Measurements from ENCODE around the gene SEPTIN11.
"Not testable (repeated sequence)": the region's sequence is repeated elsewhere in the genome, so short reads cannot be mapped to it uniquely, and the experiment has no call there.

Gene SEPTIN11

GRCh38 chr4:76952656-76953582 lies 3.4 kb downstream of the SEPTIN11 start:
- peak in 1 of 2 experiments; percentile 19 for DNase-seq

- peak in 1 of 2 experiments; percentile 26 for DNase-seq
Measured at GRCh38 chr4:76953956-76954355, 4.4 kb downstream of the SEPTIN11 start.

- peak in 1 of 2 experiments; percentile 5 for DNase-seq
Measured at GRCh38 chr4:76954489-76954888, 4.9 kb downstream of the SEPTIN11 start.

- DNase-seq = peak in 1 of 2 experiments; percentile 24
Measured at GRCh38 chr4:76955182-76955581, 5.6 kb downstream of the SEPTIN11 start.

- DNase-seq = peak in 1 of 2 experiments; percentile 15
Measured at GRCh38 chr4:76957004-76957738, 7.6 kb downstream of the SEPTIN11 start.

- DNase-seq = no peak
Measured at GRCh38 chr4:76958891-76959290, 9.3 kb downstream of the SEPTIN11 start.

GRCh38 chr4:76960014-76960413 lies 10.5 kb downstream of the SEPTIN11 start:
- DNase-seq = no peak

- no peak for DNase-seq
Measured at GRCh38 chr4:76962406-76963130, 13.0 kb downstream of the SEPTIN11 start.

- no peak for DNase-seq
Measured at GRCh38 chr4:76963131-76963750, 13.7 kb downstream of the SEPTIN11 start.

- DNase-seq = not testable (repeated sequence)
Measured at GRCh38 chr4:76963927-76964326, 14.4 kb downstream of the SEPTIN11 start.

- DNase-seq = no peak
Measured at GRCh38 chr4:76964769-76965168, 15.2 kb downstream of the SEPTIN11 start.

- no peak for DNase-seq
Measured at GRCh38 chr4:76965866-76966579, 16.5 kb downstream of the SEPTIN11 start.

- DNase-seq = no peak
Measured at GRCh38 chr4:76968937-76969336, 19.4 kb downstream of the SEPTIN11 start.

- DNase-seq = no peak
Measured at GRCh38 chr4:76969495-76969894, 19.9 kb downstream of the SEPTIN11 start.

GRCh38 chr4:76969941-76970529 lies 20.5 kb downstream of the SEPTIN11 start:
- DNase-seq = no peak

GRCh38 chr4:76972306-76972705 lies 22.8 kb downstream of the SEPTIN11 start:
- no peak for DNase-seq

- DNase-seq = no peak
Measured at GRCh38 chr4:76974150-76974549, 24.6 kb downstream of the SEPTIN11 start.

- no peak for DNase-seq
Measured at GRCh38 chr4:76977113-76977512, 27.6 kb downstream of the SEPTIN11 start.

- DNase-seq = no peak
Measured at GRCh38 chr4:76977736-76978350, 28.3 kb downstream of the SEPTIN11 start.

- DNase-seq = no peak
Measured at GRCh38 chr4:76979236-76979635, 29.7 kb downstream of the SEPTIN11 start.

GRCh38 chr4:76980261-76980660 lies 30.7 kb downstream of the SEPTIN11 start:
- no peak for DNase-seq
